ENCODE measurements around the gene CAMTA1.

The CAMTA1 gene

GRCh38 chr1:7710859-7711258 lies 925.6 kb downstream of the CAMTA1 start:
- Histone ChIP-seq H3K27me3 (ENCODE audit: insufficient read depth, low read length) (peaks cover 2% of the 10 kb centered on the region), H3K36me3 (ENCODE audit: control insufficient read depth in 1 of 2, insufficient read depth in 2 of 2, low read length in 2 of 2) (peaks cover 0 to 2% of the 10 kb centered on the region in 2 experiments), H3K79me1 (ENCODE audit: low read length) (no peaks in the 10 kb centered on the region), H4K12ac (ENCODE audit: low read depth, low read length) (no peak overlapping the region), H4K8ac (ENCODE audit: low read depth, low read length) (no peak overlapping the region), H2BK12ac (ENCODE audit: low read length) (no peak overlapping the region), H3K27ac (ENCODE audit: low read depth, low read length) (no peak overlapping the region), H3K9me3 (ENCODE audit: insufficient read depth, low read depth, low read length) (no peaks in the 10 kb centered on the region), H3K4me2 (ENCODE audit: low read length) (no peak overlapping the region), H3K23ac (ENCODE audit: low read length) (no peak overlapping the region), H3K4ac (ENCODE audit: low read depth, low read length) (no peak overlapping the region), H2BK5ac (ENCODE audit: low read depth, low read length, poor library complexity) (no peak overlapping the region), H3K18ac (ENCODE audit: low read length) (no peak overlapping the region), H3K14ac (ENCODE audit: low read length) (no peak overlapping the region), H2AK5ac (ENCODE audit: low read length) (no peak overlapping the region), H4K91ac (ENCODE audit: low read depth, low read length) (no peak overlapping the region), H3K4me3 (ENCODE audit: low read depth, low read length) (no peak overlapping the region), H2BK120ac (ENCODE audit: insufficient read depth, low read length, poor library complexity) (no peak overlapping the region), H3K9ac (ENCODE audit: low read length) (no peak overlapping the region), H2AFZ (ENCODE audit: insufficient read depth, low read length, poor library complexity) (no peak overlapping the region), H3K4me1 (ENCODE audit: control insufficient read depth in 1 of 2, insufficient read depth in 2 of 2, low read length in 2 of 2) (no peaks in the 10 kb centered on the region), H3K79me2 (ENCODE audit: control insufficient read depth, insufficient read depth, low read length, poor library complexity) (no peaks in the 10 kb centered on the region)
- no peak for DNase-seq
- WGBS (ENCODE audit: extremely low coverage, insufficient coverage, insufficient read length), result no CpG with 5 or more reads among the region's 3 CpGs

- H3K4me3 ChIP-seq (ENCODE audit: low read depth, low read length), result no peak overlapping the region
- no peak overlapping the region for H4K12ac ChIP-seq (ENCODE audit: low read depth, low read length)
- peaks cover 0 to 2% of the 10 kb centered on the region in 2 experiments for H3K36me3 ChIP-seq (ENCODE audit: control insufficient read depth in 1 of 2, insufficient read depth in 2 of 2, low read length in 2 of 2)
- no peak overlapping the region for H3K18ac ChIP-seq (ENCODE audit: low read length)
- H3K79me1 ChIP-seq (ENCODE audit: low read length), result no peaks in the 10 kb centered on the region
- no peak overlapping the region for H4K8ac ChIP-seq (ENCODE audit: low read depth, low read length)
- H3K27me3 ChIP-seq (ENCODE audit: insufficient read depth, low read length), result no peaks in the 10 kb centered on the region
- H2AFZ ChIP-seq (ENCODE audit: insufficient read depth, low read length, poor library complexity), result no peak overlapping the region
- no peak overlapping the region for H2BK5ac ChIP-seq (ENCODE audit: low read depth, low read length, poor library complexity)
- no peak overlapping the region for H3K4me2 ChIP-seq (ENCODE audit: low read length)
- H3K9ac ChIP-seq (ENCODE audit: low read length), result no peak overlapping the region
- no peak overlapping the region for H3K23ac ChIP-seq (ENCODE audit: low read length)
- no peak overlapping the region for H3K4ac ChIP-seq (ENCODE audit: low read depth, low read length)
- H2AK5ac ChIP-seq (ENCODE audit: low read length), result no peak overlapping the region
- no peaks in the 10 kb centered on the region for H3K79me2 ChIP-seq (ENCODE audit: control insufficient read depth, insufficient read depth, low read length, poor library complexity)
- H3K4me1 ChIP-seq (ENCODE audit: control insufficient read depth in 1 of 2, insufficient read depth in 2 of 2, low read length in 2 of 2), result no peaks in the 10 kb centered on the region
- H3K9me3 ChIP-seq (ENCODE audit: insufficient read depth, low read depth, low read length), result no peaks in the 10 kb centered on the region
- WGBS (ENCODE audit: extremely low coverage, insufficient coverage, insufficient read length), result no CpG with 5 or more reads among the region's 8 CpGs
- no peak overlapping the region for H3K27ac ChIP-seq (ENCODE audit: low read depth, low read length)
- no peak for DNase-seq
- no peak overlapping the region for H4K91ac ChIP-seq (ENCODE audit: low read depth, low read length)
- no peak overlapping the region for H2BK120ac ChIP-seq (ENCODE audit: insufficient read depth, low read length, poor library complexity)
- H3K14ac ChIP-seq (ENCODE audit: low read length), result no peak overlapping the region
- no peak overlapping the region for H2BK12ac ChIP-seq (ENCODE audit: low read length)
Measured at GRCh38 chr1:7712731-7713323, 927.6 kb downstream of the CAMTA1 start.

GRCh38 chr1:7716506-7716905 lies 931.3 kb downstream of the CAMTA1 start:
- DNase-seq, result no peak
- Histone ChIP-seq H3K9me3 (ENCODE audit: insufficient read depth, low read depth, low read length) (no peaks in the 10 kb centered on the region), H3K79me2 (ENCODE audit: control insufficient read depth, insufficient read depth, low read length, poor library complexity) (no peaks in the 10 kb centered on the region), H2BK5ac (ENCODE audit: low read depth, low read length, poor library complexity) (no peak overlapping the region), H3K36me3 (ENCODE audit: control insufficient read depth in 1 of 2, insufficient read depth in 2 of 2, low read length in 2 of 2) (peaks cover 0 to 2% of the 10 kb centered on the region in 2 experiments), H2BK12ac (ENCODE audit: low read length) (no peak overlapping the region), H3K4me3 (ENCODE audit: low read depth, low read length) (no peak overlapping the region), H3K4me2 (ENCODE audit: low read length) (no peak overlapping the region), H2BK120ac (ENCODE audit: insufficient read depth, low read length, poor library complexity) (no peak overlapping the region), H2AFZ (ENCODE audit: insufficient read depth, low read length, poor library complexity) (no peak overlapping the region), H4K91ac (ENCODE audit: low read depth, low read length) (no peak overlapping the region), H3K27me3 (ENCODE audit: insufficient read depth, low read length) (no peaks in the 10 kb centered on the region), H4K12ac (ENCODE audit: low read depth, low read length) (no peak overlapping the region), H3K4me1 (ENCODE audit: control insufficient read depth in 1 of 2, insufficient read depth in 2 of 2, low read length in 2 of 2) (no peaks in the 10 kb centered on the region), H3K18ac (ENCODE audit: low read length) (no peak overlapping the region), H3K27ac (ENCODE audit: low read depth, low read length) (no peak overlapping the region), H3K9ac (ENCODE audit: low read length) (no peak overlapping the region), H3K14ac (ENCODE audit: low read length) (no peak overlapping the region), H2AK5ac (ENCODE audit: low read length) (no peak overlapping the region), H3K4ac (ENCODE audit: low read depth, low read length) (no peak overlapping the region), H3K23ac (ENCODE audit: low read length) (no peak overlapping the region), H4K8ac (ENCODE audit: low read depth, low read length) (no peak overlapping the region), H3K79me1 (ENCODE audit: low read length) (no peaks in the 10 kb centered on the region)
- no CpG with 5 or more reads among the region's 4 CpGs for WGBS (ENCODE audit: extremely low coverage, insufficient coverage, insufficient read length)

GRCh38 chr1:7717748-7718368 lies 932.6 kb downstream of the CAMTA1 start:
- no peaks in the 10 kb centered on the region for H3K79me2 ChIP-seq (ENCODE audit: control insufficient read depth, insufficient read depth, low read length, poor library complexity)
- H2BK12ac ChIP-seq (ENCODE audit: low read length), result no peak overlapping the region
- no peak overlapping the region for H3K14ac ChIP-seq (ENCODE audit: low read length)
- no peak overlapping the region for H2BK5ac ChIP-seq (ENCODE audit: low read depth, low read length, poor library complexity)
- H3K23ac ChIP-seq (ENCODE audit: low read length), result no peak overlapping the region
- H3K9ac ChIP-seq (ENCODE audit: low read length), result no peak overlapping the region
- H3K4ac ChIP-seq (ENCODE audit: low read depth, low read length), result no peak overlapping the region
- no peak overlapping the region for H3K4me3 ChIP-seq (ENCODE audit: low read depth, low read length)
- H2AFZ ChIP-seq (ENCODE audit: insufficient read depth, low read length, poor library complexity), result no peak overlapping the region
- no peak overlapping the region for H4K12ac ChIP-seq (ENCODE audit: low read depth, low read length)
- no peak overlapping the region for H4K8ac ChIP-seq (ENCODE audit: low read depth, low read length)
- no peaks in the 10 kb centered on the region for H3K4me1 ChIP-seq (ENCODE audit: control insufficient read depth in 1 of 2, insufficient read depth in 2 of 2, low read length in 2 of 2)
- no peak overlapping the region for H3K18ac ChIP-seq (ENCODE audit: low read length)
- no peak overlapping the region for H2AK5ac ChIP-seq (ENCODE audit: low read length)
- no peak overlapping the region for H3K4me2 ChIP-seq (ENCODE audit: low read length)
- DNase-seq, result no peak
- H3K79me1 ChIP-seq (ENCODE audit: low read length), result no peaks in the 10 kb centered on the region
- no CpG with 5 or more reads among the region's 22 CpGs for WGBS (ENCODE audit: extremely low coverage, insufficient coverage, insufficient read length)
- H2BK120ac ChIP-seq (ENCODE audit: insufficient read depth, low read length, poor library complexity), result no peak overlapping the region
- peaks cover 0 to 2% of the 10 kb centered on the region in 2 experiments for H3K36me3 ChIP-seq (ENCODE audit: control insufficient read depth in 1 of 2, insufficient read depth in 2 of 2, low read length in 2 of 2)
- no peaks in the 10 kb centered on the region for H3K9me3 ChIP-seq (ENCODE audit: insufficient read depth, low read depth, low read length)
- no peaks in the 10 kb centered on the region for H3K27me3 ChIP-seq (ENCODE audit: insufficient read depth, low read length)
- no peak overlapping the region for H4K91ac ChIP-seq (ENCODE audit: low read depth, low read length)
- no peak overlapping the region for H3K27ac ChIP-seq (ENCODE audit: low read depth, low read length)
